GM12874 (cell line): ENCODE measurements around the gene PCDHB15.
"Not testable (repeated sequence)": the region's sequence is repeated elsewhere in the genome, so short reads cannot be mapped to it uniquely, and the experiment has no call there.

Experiments used
- TF ChIP-seq, protein P1 (sequence below): IDR thresholded peaks from 2 replicates; pipeline ENCODE4 v1.5.1; 2011; ENCODE audit warnings: low read depth, mild to moderate bottlenecking, control low read depth, low read length, moderate library complexity; ENCODE audit not compliant: insufficient read depth

PCDHB15 gene

DNA sequence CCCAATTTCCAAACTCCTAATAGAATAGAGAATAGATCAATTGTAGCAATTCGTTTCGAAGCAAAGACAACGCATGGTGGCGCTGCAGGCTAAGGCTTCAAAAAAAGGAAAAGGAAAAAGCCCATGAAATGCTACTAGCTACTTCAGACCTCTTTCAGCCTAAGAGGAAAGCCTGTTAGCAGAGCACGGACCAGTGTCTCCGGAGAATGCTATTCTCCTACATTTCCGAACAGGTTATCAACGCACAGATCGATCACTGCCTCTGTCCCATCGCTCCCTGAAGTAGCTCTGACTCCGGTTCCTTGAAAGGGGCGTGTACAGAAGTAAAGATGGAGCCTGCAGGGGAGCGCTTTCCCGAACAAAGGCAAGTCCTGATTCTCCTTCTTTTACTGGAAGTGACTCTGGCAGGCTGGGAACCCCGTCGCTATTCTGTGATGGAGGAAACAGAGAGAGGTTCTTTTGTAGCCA is at the start of gene PCDHB15:
Gene PCDHB15 (plus strand): TSS at position 146 of the 468 bp plus-strand sequence. CDS start 184 bp downstream, at position 330.
- TF ChIP-seq, protein P1, sequence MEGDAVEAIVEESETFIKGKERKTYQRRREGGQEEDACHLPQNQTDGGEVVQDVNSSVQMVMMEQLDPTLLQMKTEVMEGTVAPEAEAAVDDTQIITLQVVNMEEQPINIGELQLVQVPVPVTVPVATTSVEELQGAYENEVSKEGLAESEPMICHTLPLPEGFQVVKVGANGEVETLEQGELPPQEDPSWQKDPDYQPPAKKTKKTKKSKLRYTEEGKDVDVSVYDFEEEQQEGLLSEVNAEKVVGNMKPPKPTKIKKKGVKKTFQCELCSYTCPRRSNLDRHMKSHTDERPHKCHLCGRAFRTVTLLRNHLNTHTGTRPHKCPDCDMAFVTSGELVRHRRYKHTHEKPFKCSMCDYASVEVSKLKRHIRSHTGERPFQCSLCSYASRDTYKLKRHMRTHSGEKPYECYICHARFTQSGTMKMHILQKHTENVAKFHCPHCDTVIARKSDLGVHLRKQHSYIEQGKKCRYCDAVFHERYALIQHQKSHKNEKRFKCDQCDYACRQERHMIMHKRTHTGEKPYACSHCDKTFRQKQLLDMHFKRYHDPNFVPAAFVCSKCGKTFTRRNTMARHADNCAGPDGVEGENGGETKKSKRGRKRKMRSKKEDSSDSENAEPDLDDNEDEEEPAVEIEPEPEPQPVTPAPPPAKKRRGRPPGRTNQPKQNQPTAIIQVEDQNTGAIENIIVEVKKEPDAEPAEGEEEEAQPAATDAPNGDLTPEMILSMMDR, result no peak

DNA sequence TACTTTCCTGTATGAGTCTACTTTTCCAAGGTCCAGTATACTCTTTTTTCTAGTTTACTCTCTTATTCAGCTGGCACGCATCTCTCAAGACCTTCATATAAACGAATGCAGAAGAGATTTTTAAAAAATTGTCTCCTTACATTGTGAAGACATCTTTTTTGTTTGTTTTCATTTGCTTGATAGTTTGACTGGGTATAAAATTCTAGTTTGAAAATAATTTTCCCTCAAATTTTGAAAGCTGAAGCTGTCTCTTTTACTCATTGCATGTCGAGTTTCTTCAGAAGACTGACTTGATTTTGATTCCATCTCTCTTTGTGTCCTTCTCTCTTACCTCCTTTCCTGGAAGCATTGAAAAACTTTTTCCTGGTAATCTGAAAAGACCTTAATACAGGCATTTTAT is 48.8 kb upstream of the PCDHB15 start:
- TF ChIP-seq, protein P1, result no peak

DNA sequence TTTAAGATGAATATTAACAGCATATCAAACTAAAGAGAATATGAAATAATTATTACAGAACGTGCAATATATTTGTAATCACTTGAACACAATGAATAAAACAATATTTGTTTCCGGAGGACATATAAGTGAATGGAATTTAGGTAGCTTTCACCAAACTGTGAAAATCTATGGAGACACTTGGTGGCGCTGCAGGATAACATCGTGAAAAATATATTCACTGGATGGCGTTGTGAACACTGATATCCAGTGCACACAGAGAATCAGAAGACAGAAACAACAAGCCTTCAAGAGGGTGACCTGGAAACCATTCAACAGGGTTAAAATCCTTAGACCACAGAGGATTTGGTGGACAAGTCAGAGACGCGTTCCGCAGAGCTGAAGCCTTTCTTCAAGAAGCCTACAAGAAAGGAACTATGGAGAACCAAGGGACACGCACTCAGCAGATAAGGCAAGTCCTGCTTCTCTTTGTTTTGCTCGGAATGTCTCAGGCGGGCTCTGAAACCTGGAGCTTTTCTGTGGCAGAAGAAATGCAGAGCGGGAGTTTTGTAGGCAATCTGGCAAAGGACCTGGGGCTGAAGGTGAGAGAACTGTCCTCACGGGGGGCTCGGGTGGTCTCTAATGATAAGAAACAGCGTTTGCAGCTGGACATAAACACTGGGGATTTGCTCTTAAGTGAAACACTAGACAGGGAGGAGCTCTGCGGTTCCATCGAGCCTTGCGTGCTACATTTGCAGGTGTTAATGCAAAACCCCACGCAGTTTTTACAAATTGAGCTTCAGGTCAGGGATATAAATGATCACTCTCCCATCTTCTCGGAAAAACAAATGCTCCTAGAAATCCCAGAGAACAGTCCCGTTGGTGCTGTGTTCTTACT is 45.6 kb upstream of the PCDHB15 start, which contains the start of gene PCDHB11:
Gene PCDHB11 (plus strand): TSS at position 269 of the 877 bp plus-strand sequence. CDS start 148 bp downstream, at position 417.
- TF ChIP-seq, protein P1, result no peak

DNA sequence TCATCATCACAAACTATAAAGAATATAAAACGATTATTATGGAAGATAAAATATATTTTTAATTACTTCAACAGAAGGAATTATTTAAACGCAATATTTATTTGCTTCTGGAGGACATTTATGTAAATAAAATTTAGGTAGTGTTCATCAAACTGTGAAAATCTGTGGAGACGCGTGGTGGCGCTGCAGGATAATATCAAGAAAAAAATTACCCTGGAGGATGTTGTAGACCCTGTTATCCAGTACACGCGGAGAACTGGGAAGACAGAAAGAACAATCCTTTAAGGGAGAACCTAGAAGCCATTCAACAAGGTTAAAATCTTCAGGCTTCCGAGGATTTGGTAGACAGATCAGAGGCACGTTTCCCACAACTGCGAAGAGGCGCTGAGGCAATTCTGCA is 36.7 kb upstream of the PCDHB15 start, which contains the start of gene PCDHB12:
Gene PCDHB12 (plus strand): TSS at position 242 of the 400 bp plus-strand sequence. CDS start 189 bp downstream, outside the sequence.
- TF ChIP-seq, protein P1, result no peak

DNA sequence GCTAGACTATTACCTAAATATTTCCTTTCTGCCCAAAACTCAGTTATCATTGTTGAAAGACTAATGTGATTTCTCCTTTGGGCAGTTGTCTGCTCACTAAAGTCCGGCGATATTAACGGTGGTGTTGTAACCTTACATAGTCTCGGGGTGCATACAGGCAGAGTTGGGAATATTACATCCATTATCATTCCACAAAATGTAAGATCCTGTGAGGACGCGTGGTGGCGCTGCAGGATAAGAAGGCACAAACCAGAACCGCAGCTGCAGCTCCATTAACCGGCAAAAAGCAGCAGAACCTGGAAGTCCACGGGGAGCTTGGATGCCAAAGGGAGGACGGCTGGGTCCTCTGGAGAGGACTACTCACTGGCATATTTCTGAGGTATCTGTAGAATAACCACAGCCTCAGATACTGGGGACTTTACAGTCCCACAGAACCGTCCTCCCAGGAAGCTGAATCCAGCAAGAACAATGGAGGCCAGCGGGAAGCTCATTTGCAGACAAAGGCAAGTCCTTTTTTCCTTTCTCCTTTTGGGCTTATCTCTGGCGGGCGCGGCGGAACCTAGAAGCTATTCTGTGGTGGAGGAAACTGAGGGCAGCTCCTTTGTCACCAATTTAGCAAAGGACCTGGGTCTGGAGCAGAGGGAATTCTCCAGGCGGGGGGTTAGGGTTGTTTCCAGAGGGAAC is 31.4 kb upstream of the PCDHB15 start, which contains the start of gene PCDHB13:
Gene PCDHB13 (plus strand): TSS at position 264 of the 684 bp plus-strand sequence. CDS start 205 bp downstream, at position 469.
- TF ChIP-seq, protein P1, result not testable (repeated sequence)

DNA sequence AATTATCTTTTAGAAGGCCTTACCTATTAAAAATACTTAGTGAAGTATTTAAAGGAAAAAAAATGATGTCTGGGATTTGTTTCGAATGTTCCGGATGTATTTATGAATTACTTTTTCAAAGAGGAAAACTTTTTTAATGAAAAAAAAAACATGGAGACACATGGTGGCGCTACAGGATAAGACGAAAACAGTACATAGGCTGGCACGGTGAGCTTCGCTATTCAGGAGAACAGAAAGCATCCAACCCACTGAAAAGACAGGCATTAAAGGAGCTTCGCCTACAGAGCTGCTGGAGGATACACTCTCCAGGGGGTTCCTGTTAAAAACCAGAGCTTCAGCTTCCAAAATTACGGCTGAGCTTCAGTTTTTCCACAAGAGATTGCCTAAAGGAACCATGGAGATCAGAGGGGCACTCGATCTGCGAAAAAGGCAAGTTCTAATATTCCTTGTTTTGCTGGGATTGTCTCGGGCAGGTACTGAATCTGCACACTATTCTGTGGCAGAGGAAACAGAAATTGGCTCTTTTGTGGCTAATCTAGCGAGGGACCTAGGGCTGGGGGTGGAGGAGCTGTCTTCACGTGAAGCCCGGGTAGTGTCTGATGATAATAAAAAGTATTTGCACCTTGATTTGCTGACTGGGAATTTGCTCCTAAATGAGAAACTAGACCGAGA is 21.9 kb upstream of the PCDHB15 start, which contains the start of gene PCDHB14:
Gene PCDHB14 (plus strand): TSS at position 232 of the 672 bp plus-strand sequence. CDS start 163 bp downstream, at position 395.
- TF ChIP-seq, protein P1, result no peak
